Endothelial cell of umbilical vein (primary cell): ENCODE results near the gene MEA1. TPM values are rescaled to one million over a fixed set of nuclear protein-coding genes. Genes with fewer than 3 reads are reported as not detected.

Experiments
- BruUV-seq: library from RNA; stranded (reverse); fragments of 400-500 nt; replicated peaks from 2 replicates; lab custom pipeline; 2021; lab: Mats Ljungman, UMichigan
- CTCF ChIA-PET: fragments of 300-600, 350-600 bp; sonication (Branson Sonifier 250); formaldehyde crosslinking; loops from one replicate; lab custom pipeline; 2021; ENCODE audit warnings: antibody characterized with exemption, inconsistent platforms; lab: Charles Lee
- POLR2A ChIA-PET: fragments of 300-600, 350-600 bp; sonication (Branson Sonifier 250); formaldehyde crosslinking; loops from one replicate; lab custom pipeline; 2021; ENCODE audit warnings: antibody characterized with exemption, inconsistent platforms; lab: Charles Lee
- DNase-seq: peaks from one replicate; pipeline ENCODE4 v3.0.0-alpha.2; 2011; ENCODE audit warnings: low read depth, low spot score
- FAIRE-seq: peaks from 2 replicates; lab custom pipeline; 2011; peaks lifted over from hg19 to GRCh38; lab: Jason Lieb, UNC
- H2AFZ ChIP-seq: 2 replicates; pipeline ENCODE4 v1.6.0; 2012; ENCODE audit warnings: low read depth, low read length, control low read depth, inconsistent platforms
- H3K27ac ChIP-seq: 2 replicates; pipeline ENCODE4 v1.5.1; 2011; ENCODE audit warnings: low read depth, mild to moderate bottlenecking, control low read depth, low read length, moderate library complexity; ENCODE audit not compliant: insufficient read depth
- H3K27me3 ChIP-seq, 2 experiments: 2 replicates each; pipeline versions ENCODE4 v1.6.0 to v1.6.1; 2011; ENCODE audit warnings: low read length in 2 of 2, mixed read lengths in 1 of 2; ENCODE audit not compliant: control insufficient read depth in 2 of 2, insufficient read depth in 2 of 2
- H3K36me3 ChIP-seq, 2 experiments: 2 replicates in 1 of 2; 3 replicates in 1 of 2; pipeline ENCODE4 v1.5.1; 2011; ENCODE audit warnings: low read length in 2 of 2, mild to moderate bottlenecking in 1 of 2, moderate library complexity in 1 of 2; ENCODE audit not compliant: control insufficient read depth in 2 of 2, insufficient read depth in 2 of 2; ENCODE audit errors: extremely low read depth in 1 of 2
- H3K4me1 ChIP-seq: 3 replicates; pipeline ENCODE4 v1.5.1; 2011; ENCODE audit warnings: mild to moderate bottlenecking, low read length; ENCODE audit not compliant: control insufficient read depth, insufficient read depth; ENCODE audit errors: extremely low read depth
- H3K4me2 ChIP-seq: 2 replicates; pipeline ENCODE4 v1.6.1; 2011; ENCODE audit warnings: low read length, control low read depth, mixed read lengths; ENCODE audit not compliant: insufficient read depth
- H3K4me3 ChIP-seq, 3 experiments: fragments of 200-600 bp in 1 of 3; sonication (generic), shearing (Covaris generic) in 1 of 3; replicated peaks in 1 of 3; 2 replicates each; pipeline ENCODE4 v1.5.1; 2011 to 2016; ENCODE audit warnings: control low read depth in 3 of 3, low read length in 3 of 3, mild to moderate bottlenecking in 2 of 3, inconsistent platforms in 1 of 3, low read depth in 1 of 3, moderate library complexity in 1 of 3; ENCODE audit not compliant: insufficient read depth in 1 of 3
- H3K79me2 ChIP-seq: 2 replicates; pipeline ENCODE4 v1.6.0; 2012; ENCODE audit warnings: low read length, inconsistent platforms; ENCODE audit not compliant: control insufficient read depth, insufficient read depth
- H3K9ac ChIP-seq: replicated peaks from 2 replicates; pipeline ENCODE3; 2011; ENCODE audit warnings: low read length, control low read depth; ENCODE audit not compliant: insufficient read depth; ENCODE audit errors: extremely low read depth
- H3K9me1 ChIP-seq: replicated peaks from 3 replicates; pipeline ENCODE4 v1.6.0; 2011; ENCODE audit warnings: mild to moderate bottlenecking, low read length; ENCODE audit not compliant: control insufficient read depth, insufficient read depth; ENCODE audit errors: extremely low read depth
- H3K9me3 ChIP-seq: replicated peaks from 2 replicates; pipeline ENCODE4 v1.5.1; 2012; ENCODE audit warnings: low read length, inconsistent platforms; ENCODE audit not compliant: control insufficient read depth, insufficient read depth
- H4K20me1 ChIP-seq: replicated peaks from 2 replicates; pipeline ENCODE3; 2011; ENCODE audit warnings: mild to moderate bottlenecking, low read length; ENCODE audit not compliant: control insufficient read depth, insufficient read depth; ENCODE audit errors: extremely low read depth
- EZH2 ChIP-seq: IDR thresholded peaks from 2 replicates; pipeline ENCODE4 v1.6.1; 2012; ENCODE audit warnings: borderline replicate concordance, low read depth, mild to moderate bottlenecking, moderate library complexity, low read length, inconsistent platforms; ENCODE audit not compliant: severe bottlenecking
- FOS ChIP-seq: IDR thresholded peaks from 2 replicates; pipeline ENCODE4 v1.6.1; 2011; ENCODE audit warnings: mild to moderate bottlenecking, low read length, moderate library complexity, borderline replicate concordance; ENCODE audit not compliant: insufficient read depth
- GATA2 ChIP-seq: IDR thresholded peaks from 2 replicates; pipeline ENCODE4 v1.7.0; 2011; ENCODE audit warnings: low read depth, mild to moderate bottlenecking, moderate library complexity, mixed read lengths, low read length; ENCODE audit not compliant: insufficient read length, insufficient read depth
- JUN ChIP-seq: IDR thresholded peaks from 2 replicates; pipeline ENCODE4 v1.6.1; 2011; ENCODE audit warnings: borderline replicate concordance, low read depth; ENCODE audit not compliant: insufficient read length, insufficient read depth
- MYC ChIP-seq: IDR thresholded peaks from one replicate; pipeline ENCODE4 v1.6.1; 2011; ENCODE audit warnings: mild to moderate bottlenecking, low read depth, low read length
- POLR2A ChIP-seq: IDR thresholded peaks from 2 replicates; pipeline ENCODE4 v1.6.1; 2012; ENCODE audit warnings: low read depth, mild to moderate bottlenecking, control low read depth, low read length
- POLR2AphosphoS5 ChIP-seq: IDR thresholded peaks from 2 replicates; pipeline ENCODE4 v1.6.1; 2012; ENCODE audit warnings: low read depth, mild to moderate bottlenecking, control low read depth, low read length, moderate library complexity; ENCODE audit not compliant: insufficient read depth
- dilution Hi-C: fragments of 300-500 bp; cut with MboI; formaldehyde crosslinking; loops from one replicate; pipeline ENCODE4 v1.15.0; 2019; ENCODE audit warnings: low sequenced_read_pairs; ENCODE audit not compliant: extremely low pct_ligation_motif_present
- intact Hi-C: fragments of 100-400 bp; cut with micrococcal nuclease; formaldehyde crosslinking; loops from one replicate; pipeline ENCODE4 v1.10.0; 2022
- polyA plus RNA-seq, 4 experiments: library from polyadenylated mRNA; depleted of rRNA in 3 of 4; stranded (reverse) in 3 of 4; unstranded in 1 of 4; fragments of >200 nt; gene quantifications; 2 replicates each; pipeline versions ENCODE4 v1.2.1 to v1.2.3, GENCODE V29; 2011 to 2012; ENCODE audit warnings: missing spikeins in 1 of 4
- total RNA-seq: library from RNA; stranded (reverse); gene quantifications from 2 replicates; pipeline ENCODE4 v1.2.3, GENCODE V29; 2021
- TF ChIP-seq, protein P1 (sequence below), 2 donors: IDR thresholded peaks; 1 replicate in 1 of 2; 2 replicates in 1 of 2; pipeline ENCODE4 v1.5.1; 2011; ENCODE audit warnings: low read length in 2 of 2, mild to moderate bottlenecking in 2 of 2, moderate library complexity in 2 of 2, control low read depth in 1 of 2, inconsistent platforms in 1 of 2, low read depth in 1 of 2; ENCODE audit not compliant: insufficient read depth in 1 of 2; ENCODE audit errors: extremely low read depth in 1 of 2
- TF ChIP-seq, protein P2 (sequence below): IDR thresholded peaks from 2 replicates; pipeline ENCODE4 v1.6.1; 2011; ENCODE audit not compliant: insufficient read depth, insufficient read length

Gene MEA1
- total and polyA plus RNA-seq, 2 donors (not counting 3 experiments of a cell fraction or from before 2014, with no cell fraction given), result 62.5 to 69.5 TPM

DNA sequence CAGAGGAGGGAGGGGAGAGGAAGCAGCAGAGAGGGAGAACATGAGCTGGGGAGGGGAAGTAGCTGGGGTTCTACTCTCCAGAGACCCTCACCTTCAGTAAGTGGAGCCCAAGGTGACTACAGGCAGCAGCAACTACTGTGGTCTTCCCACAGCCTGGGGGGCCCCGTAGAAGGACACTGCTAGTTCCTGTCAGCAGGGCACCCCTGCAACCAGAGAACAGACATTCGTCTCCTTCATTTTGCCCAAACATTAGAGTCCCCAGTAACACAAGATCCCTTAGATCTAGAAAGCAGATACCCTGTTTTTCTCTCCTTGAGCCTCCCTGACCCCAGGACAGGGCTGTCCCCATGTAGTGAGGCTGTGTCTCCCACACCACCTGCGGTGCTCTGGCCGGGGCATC is 45.0 kb downstream of the MEA1 start:
- BruUV-seq, result no TSS peak
- CTCF ChIA-PET, result no interaction called here
- no peak for FAIRE-seq
- Histone ChIP-seq H3K79me2 (no peaks in the 10 kb centered on the region), H3K4me3 (no peak overlapping the region), H2AFZ (no peak overlapping the region), H3K4me1 (peaks cover 5% of the 10 kb centered on the region), H3K4me2 (no peak overlapping the region), H3K36me3 (peaks cover 0 to 15% of the 10 kb centered on the region in 2 experiments), H3K9me1 (no peaks in the 10 kb centered on the region), H3K9ac (no peak overlapping the region), H3K27me3 (no peaks in the 10 kb centered on the region), H3K9me3 (no peaks in the 10 kb centered on the region), H4K20me1 (no peaks in the 10 kb centered on the region), H3K27ac (no peak overlapping the region)
- DNase-seq, result no peak
- POLR2A ChIA-PET, result no interaction called here
- TF ChIP-seq FOS, result no peak
- no peak for TF ChIP-seq EZH2
- no peak for TF ChIP-seq GATA2
- TF ChIP-seq MYC, result no peak
- no peak for TF ChIP-seq POLR2A
- TF ChIP-seq, protein P1, sequence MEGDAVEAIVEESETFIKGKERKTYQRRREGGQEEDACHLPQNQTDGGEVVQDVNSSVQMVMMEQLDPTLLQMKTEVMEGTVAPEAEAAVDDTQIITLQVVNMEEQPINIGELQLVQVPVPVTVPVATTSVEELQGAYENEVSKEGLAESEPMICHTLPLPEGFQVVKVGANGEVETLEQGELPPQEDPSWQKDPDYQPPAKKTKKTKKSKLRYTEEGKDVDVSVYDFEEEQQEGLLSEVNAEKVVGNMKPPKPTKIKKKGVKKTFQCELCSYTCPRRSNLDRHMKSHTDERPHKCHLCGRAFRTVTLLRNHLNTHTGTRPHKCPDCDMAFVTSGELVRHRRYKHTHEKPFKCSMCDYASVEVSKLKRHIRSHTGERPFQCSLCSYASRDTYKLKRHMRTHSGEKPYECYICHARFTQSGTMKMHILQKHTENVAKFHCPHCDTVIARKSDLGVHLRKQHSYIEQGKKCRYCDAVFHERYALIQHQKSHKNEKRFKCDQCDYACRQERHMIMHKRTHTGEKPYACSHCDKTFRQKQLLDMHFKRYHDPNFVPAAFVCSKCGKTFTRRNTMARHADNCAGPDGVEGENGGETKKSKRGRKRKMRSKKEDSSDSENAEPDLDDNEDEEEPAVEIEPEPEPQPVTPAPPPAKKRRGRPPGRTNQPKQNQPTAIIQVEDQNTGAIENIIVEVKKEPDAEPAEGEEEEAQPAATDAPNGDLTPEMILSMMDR (IDR thresholded peaks at IDR 0.05; ENCODE audit: extremely low read depth in 1 of 2, insufficient read depth in 1 of 2, low read depth in 1 of 2, low read length in 2 of 2), result no peak
- TF ChIP-seq POLR2AphosphoS5, result no peak
- TF ChIP-seq, protein P2, sequence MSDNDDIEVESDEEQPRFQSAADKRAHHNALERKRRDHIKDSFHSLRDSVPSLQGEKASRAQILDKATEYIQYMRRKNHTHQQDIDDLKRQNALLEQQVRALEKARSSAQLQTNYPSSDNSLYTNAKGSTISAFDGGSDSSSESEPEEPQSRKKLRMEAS, result no peak
- TF ChIP-seq JUN, result no peak
- dilution Hi-C loops (no loop called here), intact Hi-C loops (no loop called here)
